Colonic mucosa (tissue), 4 donors: ENCODE measurements around the gene MGST2. TPM values are rescaled to one million over a fixed set of nuclear protein-coding genes. Genes with fewer than 3 reads are reported as not detected.

Experiments
- DNase-seq: peaks from one replicate; pipeline ENCODE4 v3.0.0-alpha.2; 2020
- H3K27ac ChIP-seq: fragments of 200-600 bp; one replicate; pipeline ENCODE4 v1.8.0; 2021
- H3K27me3 ChIP-seq: fragments of 200-600 bp; one replicate; pipeline ENCODE4 v1.8.0; 2021
- H3K36me3 ChIP-seq: fragments of 200-600 bp; one replicate; pipeline ENCODE4 v1.8.0; 2021
- H3K4me1 ChIP-seq: fragments of 200-600 bp; one replicate; pipeline ENCODE4 v1.8.0; 2021; ENCODE audit warnings: mild to moderate bottlenecking
- H3K4me3 ChIP-seq: fragments of 200-600 bp; one replicate; pipeline ENCODE4 v1.8.0; 2021
- H3K9ac ChIP-seq, 2 donors: one replicate each; pipeline ENCODE4 v1.7.0; 2013; ENCODE audit warnings: control low read depth in 2 of 2, low read depth in 2 of 2, low read length in 2 of 2
- H3K9me3 ChIP-seq: fragments of 200-600 bp; one replicate; pipeline ENCODE4 v1.8.0; 2021
- CTCF ChIP-seq: fragments of 200-600 bp; IDR thresholded peaks from one replicate; pipeline ENCODE4 v1.8.0; 2022; ENCODE audit warnings: antibody characterized with exemption, mild to moderate bottlenecking
- intact Hi-C: fragments of 100-400 bp; cut with DNase I; formaldehyde crosslinking; loops from one replicate; pipeline ENCODE4 v1.14.1; 2022
- total RNA-seq, 2 donors: library from RNA; stranded (reverse); fragmentation: NEBNext Ultra II Directional in 1 of 2; extraction: Animal tissue kit (Norgen Biotek cat#: 25700) in 1 of 2; gene quantifications; one replicate each; pipeline ENCODE4 v1.2.1, GENCODE V29; 2021
- donor health status: healthy.
- donor health status: DM: no; HTN: no; CAD: no.
- donor health status: DM: no; HTN: no; CAD: no.

Gene MGST2
- total RNA-seq, 2 donors from 2014 or later: 105 to 157 TPM

GRCh38 chr4:139728146-139728545, 62.5 kb downstream of the MGST2 start:
- H3K36me3 ChIP-seq: no peaks in the 10 kb centered on the region
- no peaks in the 10 kb centered on the region for H3K9me3 ChIP-seq
- no peak overlapping the region for H3K9ac ChIP-seq
- H3K4me3 ChIP-seq: no peak overlapping the region
- DNase-seq: no peak
- no peak for TF ChIP-seq CTCF
- H3K4me1 ChIP-seq: no peaks in the 10 kb centered on the region
- intact Hi-C loops: no loop called here
- no peaks in the 10 kb centered on the region for H3K27me3 ChIP-seq
- H3K27ac ChIP-seq: no peak overlapping the region

- H3K27ac ChIP-seq: no peak overlapping the region
These were observed 63.2 kb downstream of the MGST2 start for GRCh38 chr4:139728840-139729239.

GRCh38 chr4:139732991-139733570, 67.5 kb downstream of the MGST2 start:
- Histone ChIP-seq H3K9me3 (no peaks in the 10 kb centered on the region), H3K36me3 (no peaks in the 10 kb centered on the region), H3K27me3 (no peaks in the 10 kb centered on the region), H3K9ac (no peak overlapping the region), H3K4me1 (no peaks in the 10 kb centered on the region), H3K27ac (no peak overlapping the region), H3K4me3 (no peak overlapping the region)
- TF ChIP-seq CTCF: no peak
- intact Hi-C loops: loop anchor here (10.0 kb wide), 2 partner anchors 522 to 592 kb away; no protein-coding TSS in a partner anchor
- DNase-seq: no peak

More at GRCh38 chr4:139728840-139729239, 63.2 kb downstream of the MGST2 start:
- intact Hi-C loops: no loop called here
- Histone ChIP-seq H3K4me3 (no peak overlapping the region), H3K27me3 (no peaks in the 10 kb centered on the region), H3K9me3 (no peaks in the 10 kb centered on the region), H3K9ac (peak overlapping the region in 1 of 2 donors; percentile 23), H3K36me3 (no peaks in the 10 kb centered on the region), H3K4me1 (no peaks in the 10 kb centered on the region)
- no peak for TF ChIP-seq CTCF
- peak; percentile 25 for DNase-seq

GRCh38 chr4:139734201-139734874, 68.7 kb downstream of the MGST2 start:
- no peak for TF ChIP-seq CTCF
- DNase-seq: no peak
- intact Hi-C loops: loop anchor here (10.0 kb wide), 2 partner anchors 520 to 590 kb away; no protein-coding TSS in a partner anchor
- Histone ChIP-seq H3K4me1 (no peaks in the 10 kb centered on the region), H3K27me3 (no peaks in the 10 kb centered on the region), H3K4me3 (peak overlapping the region; percentile 33), H3K27ac (no peak overlapping the region), H3K9me3 (no peaks in the 10 kb centered on the region), H3K36me3 (no peaks in the 10 kb centered on the region), H3K9ac (peak overlapping the region in 1 of 2 donors; percentile 48)

- no peaks in the 10 kb centered on the region for H3K27me3 ChIP-seq
- TF ChIP-seq CTCF: peak; percentile 57
- peak; percentile 71 for DNase-seq
- no peaks in the 10 kb centered on the region for H3K9me3 ChIP-seq
- H3K4me1 ChIP-seq: no peaks in the 10 kb centered on the region
- intact Hi-C loops: loop anchor here (5.0 to 10.0 kb wide), 3 partner anchors 417 to 590 kb away; partner anchors contain the start of gene MAML3
- H3K27ac ChIP-seq: no peak overlapping the region
- H3K36me3 ChIP-seq: no peaks in the 10 kb centered on the region
- peak overlapping the region; percentile 33 for H3K4me3 ChIP-seq
- H3K9ac ChIP-seq: peak overlapping the region in 1 of 2 donors; percentile 48
These were observed 69.3 kb downstream of the MGST2 start for GRCh38 chr4:139734875-139735380.
